IMR-90 (cell line): Measurements from ENCODE around the gene TAF4. TPM values are rescaled to one million over a fixed set of nuclear protein-coding genes. Genes with fewer than 3 reads are reported as not detected.

Experiments used
- ATAC-seq: fragments of 200-7000 bp; cut with Tn5 transposase; 2 replicates; pipeline ENCODE4 v1.9.1; 2020; ENCODE audit warnings: low read depth, mild to moderate bottlenecking, moderate library complexity
- BruUV-seq: library from RNA; stranded (reverse); fragments of 400-500 nt; replicated peaks from 2 replicates; lab custom pipeline; 2021; lab: Mats Ljungman, UMichigan
- CTCF ChIA-PET: fragments of 300-600 bp; formaldehyde crosslinking; extraction: SDS; loops from one replicate; lab custom pipeline; 2021; ENCODE audit warnings: antibody characterized with exemption; lab: Yijun Ruan, JAX
- POLR2A ChIA-PET: fragments of 300-600 bp; sonication (Branson Sonifier 250); formaldehyde crosslinking; loops from one replicate; lab custom pipeline; 2022; ENCODE audit warnings: antibody characterized with exemption; ENCODE audit not compliant: unreplicated experiment; lab: Charles Lee
- DNase-seq: peaks from one replicate; pipeline ENCODE4 v3.0.0; 2013
- H2AFZ ChIP-seq: replicated peaks from 2 replicates; pipeline ENCODE3; 2013; ENCODE audit warnings: low read length, mild to moderate bottlenecking; ENCODE audit not compliant: poor library complexity
- H2AK5ac ChIP-seq: 2 replicates; pipeline ENCODE4 v1.6.1; 2013; ENCODE audit warnings: low read depth, low read length, inconsistent platforms
- H2AK9ac ChIP-seq: replicated peaks from 2 replicates; pipeline ENCODE3; 2013; ENCODE audit warnings: mild to moderate bottlenecking, low read depth, low read length, moderate library complexity; ENCODE audit not compliant: poor library complexity
- H2BK120ac ChIP-seq: 2 replicates; pipeline ENCODE4 v1.6.1; 2013; ENCODE audit warnings: low read depth, low read length, inconsistent platforms
- H2BK15ac ChIP-seq: 3 replicates; pipeline ENCODE4 v1.6.1; 2013; ENCODE audit warnings: low read depth, low read length, inconsistent platforms
- H2BK20ac ChIP-seq: 2 replicates; pipeline ENCODE4 v1.6.1; 2013; ENCODE audit warnings: low read depth, mild to moderate bottlenecking, inconsistent platforms, low read length, moderate library complexity
- H2BK5ac ChIP-seq: 2 replicates; pipeline ENCODE4 v1.6.1; 2013; ENCODE audit warnings: mild to moderate bottlenecking, low read depth, low read length, inconsistent platforms; ENCODE audit not compliant: poor library complexity, severe bottlenecking
- H3K14ac ChIP-seq: replicated peaks from 2 replicates; pipeline ENCODE4 v1.6.1; 2013; ENCODE audit warnings: low read depth, low read length, inconsistent platforms
- H3K18ac ChIP-seq: 2 replicates; pipeline ENCODE4 v1.6.1; 2013; ENCODE audit warnings: low read depth, low read length, control low read depth
- H3K23ac ChIP-seq: 2 replicates; pipeline ENCODE4 v1.6.1; 2013; ENCODE audit warnings: low read depth, low read length, inconsistent platforms
- H3K27ac ChIP-seq: 2 replicates; pipeline ENCODE4 v1.5.1; 2013; ENCODE audit warnings: mild to moderate bottlenecking, control low read depth, low read length; ENCODE audit not compliant: insufficient read depth
- H3K27me3 ChIP-seq: 2 replicates; pipeline ENCODE4 v1.6.1; 2013; ENCODE audit warnings: low read length; ENCODE audit not compliant: control insufficient read depth, insufficient read depth
- H3K36me3 ChIP-seq: 2 replicates; pipeline ENCODE4 v1.6.1; 2013; ENCODE audit warnings: low read length, mixed read lengths; ENCODE audit not compliant: control insufficient read depth, insufficient read depth
- H3K4ac ChIP-seq: 2 replicates; pipeline ENCODE4 v1.6.1; 2013; ENCODE audit warnings: low read depth, low read length, inconsistent platforms
- H3K4me1 ChIP-seq: 2 replicates; pipeline ENCODE4 v1.6.1; 2013; ENCODE audit warnings: low read length, mixed read lengths; ENCODE audit not compliant: control insufficient read depth, insufficient read depth
- H3K4me2 ChIP-seq: 2 replicates; pipeline ENCODE4 v1.6.1; 2013; ENCODE audit warnings: low read depth, mild to moderate bottlenecking, control low read depth, low read length, moderate library complexity
- H3K4me3 ChIP-seq: 2 replicates; pipeline ENCODE4 v1.5.1; 2013; ENCODE audit warnings: low read depth, mild to moderate bottlenecking, control low read depth, low read length, moderate library complexity; ENCODE audit not compliant: insufficient read depth
- H3K56ac ChIP-seq: 2 replicates; pipeline ENCODE4 v1.6.1; 2013; ENCODE audit warnings: low read length, inconsistent platforms; ENCODE audit not compliant: insufficient read depth; ENCODE audit errors: extremely low read depth
- H3K79me1 ChIP-seq, 2 experiments: 2 replicates each; pipeline ENCODE4 v1.6.1; 2013; ENCODE audit warnings: low read length in 2 of 2, inconsistent platforms in 1 of 2, low read depth in 1 of 2
- H3K9ac ChIP-seq: 2 replicates; pipeline ENCODE4 v1.6.1; 2013; ENCODE audit warnings: low read depth, low read length, control low read depth
- H3K9me1 ChIP-seq: 2 replicates; pipeline ENCODE4 v1.6.1; 2013; ENCODE audit warnings: low read length, inconsistent platforms; ENCODE audit not compliant: insufficient read depth
- H3K9me3 ChIP-seq: 2 replicates; pipeline ENCODE4 v1.6.1; 2013; ENCODE audit warnings: low read length; ENCODE audit not compliant: control insufficient read depth, insufficient read depth
- H4K20me1 ChIP-seq: 2 replicates; pipeline ENCODE4 v1.6.1; 2013; ENCODE audit warnings: low read length, inconsistent platforms; ENCODE audit not compliant: insufficient read depth
- H4K5ac ChIP-seq: 2 replicates; pipeline ENCODE4 v1.6.1; 2013; ENCODE audit warnings: mild to moderate bottlenecking, low read depth, low read length, control low read depth
- H4K8ac ChIP-seq, 2 experiments: 2 replicates each; pipeline ENCODE4 v1.6.1; 2013; ENCODE audit warnings: low read depth in 2 of 2, low read length in 2 of 2, control low read depth in 1 of 2, inconsistent platforms in 1 of 2
- H4K91ac ChIP-seq: 2 replicates; pipeline ENCODE4 v1.6.1; 2013; ENCODE audit warnings: low read depth, low read length, inconsistent platforms; ENCODE audit not compliant: insufficient read depth
- CEBPB ChIP-seq: IDR thresholded peaks from 2 replicates; pipeline ENCODE4 v1.6.1; 2012; ENCODE audit warnings: low read depth, low read length, improper control_type of control experiment
- CHD1 ChIP-seq: IDR thresholded peaks from 2 replicates; pipeline ENCODE4 v1.6.1; 2012; ENCODE audit warnings: low read depth, low read length, improper control_type of control experiment
- MAZ ChIP-seq: IDR thresholded peaks from 2 replicates; pipeline ENCODE4 v1.6.1; 2012; ENCODE audit warnings: low read depth, mild to moderate bottlenecking, low read length, improper control_type of control experiment, moderate library complexity, borderline replicate concordance
- MXI1 ChIP-seq: IDR thresholded peaks from 2 replicates; pipeline ENCODE4 v1.6.1; 2012; ENCODE audit warnings: low read depth, mild to moderate bottlenecking, low read length, moderate library complexity, borderline replicate concordance
- POLR2A ChIP-seq: IDR thresholded peaks from 2 replicates; pipeline ENCODE4 v1.6.1; 2012; ENCODE audit warnings: mild to moderate bottlenecking, low read depth, low read length
- RAD21 ChIP-seq: IDR thresholded peaks from 2 replicates; pipeline ENCODE4 v1.6.1; 2012; ENCODE audit warnings: low read length, improper control_type of control experiment
- SMC3 ChIP-seq: fragments of 150-350 bp; IDR thresholded peaks from 2 replicates; pipeline ENCODE4 v1.6.1; 2016; ENCODE audit warnings: low read depth, mild to moderate bottlenecking, antibody characterized with exemption, low read length, moderate library complexity
- WGBS, 2 experiments: methylation state at CpG; one replicate each; pipeline versions ENCODE4 v1.1.5 to v1.1.7; 2013; ENCODE audit warnings: missing lambda C conversion rate in 2 of 2; ENCODE audit not compliant: insufficient read length in 1 of 2; ENCODE audit errors: extremely low coverage in 2 of 2; 5-methylcytosine and 5-hydroxymethylcytosine counted together
- dilution Hi-C: fragments of 300-500 bp; cut with HindIII; formaldehyde crosslinking; loops from one replicate; pipeline ENCODE4 v1.14.3; 2018; ENCODE audit warnings: low sequenced_read_pairs; ENCODE audit not compliant: unreplicated experiment
- in situ Hi-C: fragments of 300-500 bp; cut with MboI; formaldehyde crosslinking; loops from 3 replicates; pipeline ENCODE4 v1.14.3; 2019; ENCODE audit warnings: low sequenced_read_pairs, inconsistent platforms, mixed read lengths
- intact Hi-C: fragments of 100-400 bp; cut with micrococcal nuclease; formaldehyde crosslinking; loops from 2 replicates; pipeline ENCODE4 v1.10.0; 2022
- polyA plus RNA-seq, 3 experiments: library from polyadenylated mRNA; depleted of rRNA; stranded (reverse); fragments of >200 nt; gene quantifications; 2 replicates each; pipeline ENCODE4 v1.2.3, GENCODE V29; 2012; ENCODE audit warnings: low replicate concordance in 1 of 3
- total RNA-seq: library from RNA; depleted of rRNA; stranded (reverse); fragments of >200 nt; gene quantifications from 2 replicates; pipeline ENCODE4 v1.2.3, GENCODE V29; 2012
- TF ChIP-seq, protein P1 (sequence below): fragments of 150-350 bp; IDR thresholded peaks from 2 replicates; pipeline ENCODE4 v1.6.1; 2017; ENCODE audit warnings: mild to moderate bottlenecking, antibody characterized with exemption, low read length, low read depth

Gene TAF4
- total and polyA plus RNA-seq, 2 of the 4 experiments (the other 2 are of a cell fraction): 1.4 to 5.1 TPM

- H3K4me2 ChIP-seq: no peak overlapping the region
- TF ChIP-seq MXI1 (no peak), RAD21 (no peak), MAZ (no peak), CHD1 (no peak), SMC3 (no peak), POLR2A (no peak), CEBPB (no peak)
- TF ChIP-seq, protein P1, sequence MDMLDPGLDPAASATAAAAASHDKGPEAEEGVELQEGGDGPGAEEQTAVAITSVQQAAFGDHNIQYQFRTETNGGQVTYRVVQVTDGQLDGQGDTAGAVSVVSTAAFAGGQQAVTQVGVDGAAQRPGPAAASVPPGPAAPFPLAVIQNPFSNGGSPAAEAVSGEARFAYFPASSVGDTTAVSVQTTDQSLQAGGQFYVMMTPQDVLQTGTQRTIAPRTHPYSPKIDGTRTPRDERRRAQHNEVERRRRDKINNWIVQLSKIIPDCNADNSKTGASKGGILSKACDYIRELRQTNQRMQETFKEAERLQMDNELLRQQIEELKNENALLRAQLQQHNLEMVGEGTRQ: no peak
- no peak overlapping the region for H4K91ac ChIP-seq
- no peak overlapping the region for H2BK120ac ChIP-seq
- H2BK15ac ChIP-seq: no peak overlapping the region
- H3K79me1 ChIP-seq: no peaks in the 10 kb centered on the region
- no peak overlapping the region for H2AK5ac ChIP-seq
- POLR2A ChIA-PET: no interaction called here
- BruUV-seq: no TSS peak
- ATAC-seq (no peak), DNase-seq (no peak)
- CTCF ChIA-PET: no interaction called here
- no peaks in the 10 kb centered on the region for H3K4me1 ChIP-seq
- H3K4me3 ChIP-seq: no peak overlapping the region
- no peaks in the 10 kb centered on the region for H4K20me1 ChIP-seq
- H3K27ac ChIP-seq: no peak overlapping the region
- no peak overlapping the region for H3K56ac ChIP-seq
- no peak overlapping the region for H3K9ac ChIP-seq
- no peak overlapping the region for H2BK5ac ChIP-seq
- H4K5ac ChIP-seq: no peak overlapping the region
- no peak overlapping the region for H2AFZ ChIP-seq
- intact Hi-C loops (no loop called here), dilution Hi-C loops (no loop called here), in situ Hi-C loops (no loop called here)
- no peak overlapping the region for H3K18ac ChIP-seq
- H3K14ac ChIP-seq: no peak overlapping the region
- no peak overlapping the region for H3K4ac ChIP-seq
- H2BK20ac ChIP-seq: no peak overlapping the region
- H3K27me3 ChIP-seq: no peaks in the 10 kb centered on the region
- H2AK9ac ChIP-seq: no peak overlapping the region
- H3K36me3 ChIP-seq: no peaks in the 10 kb centered on the region
- H4K8ac ChIP-seq: no peak overlapping the region
- no peaks in the 10 kb centered on the region; the same call in 1 of the 2 replicates for H3K9me3 ChIP-seq
- H3K23ac ChIP-seq: no peak overlapping the region
- no peaks in the 10 kb centered on the region; the same call in 1 of the 2 replicates for H3K9me1 ChIP-seq
- WGBS, 2 experiments: 95% methylated on average over 11 of the region's 12 CpGs; no CpG with 5 or more reads in 1 of the 2 experiments
These were observed 136.1 kb downstream of the TAF4 start for GRCh38 chr20:61929561-61929960.
